A549 (cell line): Measurements from ENCODE around the gene GPR15LG. TPM values are rescaled to one million over a fixed set of nuclear protein-coding genes. Genes with fewer than 3 reads are reported as not detected.

Experiments
- ATAC-seq, 2 experiments: fragments of 200-7000 bp in 1 of 2; fragments of >200 bp in 1 of 2; cut with Nextera tagmentation in 1 of 2; cut with Tn5 transposase in 1 of 2; 3 replicates each; pipeline versions ENCODE4 v1.8.0 to v1.9.1; 2018 to 2020; ENCODE audit warnings: mild to moderate bottlenecking in 1 of 2, moderate library complexity in 1 of 2
- CTCF ChIA-PET: fragments of 300-600 bp; sonication (Branson Sonifier 250); formaldehyde crosslinking; extraction: SDS; loops from one replicate; lab custom pipeline; 2021; ENCODE audit warnings: antibody characterized with exemption, inconsistent platforms; lab: Yijun Ruan, JAX
- POLR2A ChIA-PET: fragments of 350-600 bp; formaldehyde crosslinking; extraction: SDS; loops from one replicate; lab custom pipeline; 2021; ENCODE audit warnings: antibody characterized with exemption, inconsistent platforms; lab: Yijun Ruan, JAX
- DNase-seq, 2 experiments: peaks; one replicate each; pipeline versions ENCODE4 v3.0.0 to v3.0.0-alpha.2; 2011 to 2016; ENCODE audit warnings: low read depth in 1 of 2, low spot score in 1 of 2
- FAIRE-seq: peaks from 2 replicates; lab custom pipeline; 2011; peaks lifted over from hg19 to GRCh38; lab: Jason Lieb, UNC
- H3K27ac ChIP-seq, 2 experiments: fragments of >200 bp; sonication (Bioruptor Twin); formaldehyde crosslinking; 3 replicates each; pipeline ENCODE4 v1.5.1; 2016 to 2017
- H3K4me1 ChIP-seq: fragments of >200 bp; sonication (Bioruptor Twin); formaldehyde crosslinking; 3 replicates; pipeline ENCODE4 v1.6.1; 2016
- H3K4me2 ChIP-seq: fragments of >200 bp; sonication (Bioruptor Twin); formaldehyde crosslinking; 3 replicates; pipeline ENCODE4 v1.6.1; 2016
- H3K4me3 ChIP-seq: fragments of >200 bp; sonication (Bioruptor Twin); formaldehyde crosslinking; 3 replicates; pipeline ENCODE4 v1.5.1; 2016
- H3K9me3 ChIP-seq: fragments of >200 bp; sonication (Bioruptor Twin); formaldehyde crosslinking; 3 replicates; pipeline ENCODE4 v1.6.1; 2016
- BHLHE40 ChIP-seq: IDR thresholded peaks from 2 replicates; pipeline ENCODE4 v1.6.1; 2012; ENCODE audit warnings: low read depth, low read length, inconsistent platforms
- CEBPB ChIP-seq, 2 experiments: fragments of >200 bp in 1 of 2; sonication (Bioruptor Twin) in 1 of 2; formaldehyde crosslinking in 1 of 2; IDR thresholded peaks; 2 replicates each; pipeline ENCODE4 v1.6.1; 2012 to 2016
- CHD2 ChIP-seq: fragments of 150-350 bp; IDR thresholded peaks from 2 replicates; pipeline ENCODE4 v1.6.1; 2014; ENCODE audit warnings: low read length; ENCODE audit not compliant: partially characterized antibody
- FOSB ChIP-seq: fragments of 250-450 bp; sonication (Bioruptor Pico); IDR thresholded peaks from 2 replicates; pipeline ENCODE4 v1.5.0; 2020; ENCODE audit warnings: mild to moderate bottlenecking, moderate library complexity
- FOXS1 ChIP-seq: fragments of 250-450 bp; sonication (Bioruptor Pico); IDR thresholded peaks from 2 replicates; pipeline ENCODE4 v1.5.0; 2020; ENCODE audit warnings: mild to moderate bottlenecking, moderate library complexity
- JUNB ChIP-seq: fragments of >200 bp; sonication (Bioruptor Twin); formaldehyde crosslinking; IDR thresholded peaks from 2 replicates; pipeline ENCODE4 v1.6.1; 2016
- KDM5A ChIP-seq: fragments of 200-600 bp; sonication (generic); IDR thresholded peaks from 2 replicates; pipeline ENCODE4 v1.6.1; 2016; ENCODE audit warnings: antibody characterized with exemption, mild to moderate bottlenecking
- MYC ChIP-seq: IDR thresholded peaks from 2 replicates; pipeline ENCODE4 v1.6.1; 2012; ENCODE audit warnings: mild to moderate bottlenecking, inconsistent platforms, low read length, improper control_type of control experiment, borderline replicate concordance
- PHF8 ChIP-seq: fragments of 200-600 bp; sonication (generic); IDR thresholded peaks from 2 replicates; pipeline ENCODE4 v1.6.1; 2016; ENCODE audit warnings: low read depth, mild to moderate bottlenecking, antibody characterized with exemption, moderate library complexity, borderline replicate concordance
- RARB ChIP-seq: fragments of 250-450 bp; sonication (Bioruptor Pico); IDR thresholded peaks from 2 replicates; pipeline ENCODE4 v1.8.0; 2021; ENCODE audit warnings: mild to moderate bottlenecking, moderate library complexity
- SREBF2 ChIP-seq: fragments of 450-650 bp; IDR thresholded peaks from 2 replicates; pipeline ENCODE4 v1.6.1; 2014; ENCODE audit warnings: mild to moderate bottlenecking, moderate library complexity
- TFCP2L1 ChIP-seq: fragments of 250-450 bp; sonication (Bioruptor Pico); IDR thresholded peaks from 2 replicates; pipeline ENCODE4 v1.5.0; 2021; ENCODE audit warnings: mild to moderate bottlenecking
- ZC3H11A ChIP-seq: fragments of 450-650 bp; IDR thresholded peaks from 2 replicates; pipeline ENCODE4 v1.6.1; 2014; ENCODE audit warnings: antibody characterized with exemption, mild to moderate bottlenecking
- ZFP36 ChIP-seq: fragments of 450-650 bp; IDR thresholded peaks from 2 replicates; pipeline ENCODE4 v1.6.1; 2014; ENCODE audit warnings: borderline replicate concordance; ENCODE audit not compliant: partially characterized antibody
- ZSCAN20 ChIP-seq: fragments of 250-450 bp; sonication (Bioruptor Pico); IDR thresholded peaks from 2 replicates; pipeline ENCODE4 v1.8.0; 2022; ENCODE audit warnings: mild to moderate bottlenecking, moderate library complexity
- WGBS: methylation state at CpG from one replicate; pipeline ENCODE4 v1.1.6; 2017; ENCODE audit errors: missing lambda C conversion rate; 5-methylcytosine and 5-hydroxymethylcytosine counted together
- polyA plus RNA-seq, 4 experiments: library from polyadenylated mRNA; depleted of rRNA in 3 of 4; stranded (reverse); fragments of >200 nt; fragmentation: RNase III in 1 of 4; extraction: RNeasy Plus Mini Kit Qiagen cat#74134 plus additional on column Dnase treatment in 1 of 4; gene quantifications; 2 replicates in 3 of 4; 3 replicates in 1 of 4; pipeline ENCODE4 v1.2.3, GENCODE V29; 2011 to 2017
- TF ChIP-seq, protein P1 (sequence below): fragments of 200-600 bp; sonication (generic); IDR thresholded peaks from 2 replicates; pipeline ENCODE4 v1.6.1; 2016; ENCODE audit warnings: antibody characterized with exemption, mild to moderate bottlenecking, moderate library complexity
- TF ChIP-seq, protein P2 (sequence below): IDR thresholded peaks from 2 replicates; pipeline ENCODE4 v1.6.1; 2012
- TF ChIP-seq, protein P3 (sequence below): fragments of 250-450 bp; sonication (Bioruptor Pico); IDR thresholded peaks from 2 replicates; pipeline ENCODE4 v1.5.0; 2021; ENCODE audit warnings: mild to moderate bottlenecking, moderate library complexity, borderline replicate concordance
- TF ChIP-seq, protein P4 (sequence below): fragments of >200 bp; sonication (Bioruptor Twin); formaldehyde crosslinking; IDR thresholded peaks from 3 replicates; pipeline ENCODE4 v1.5.1; 2016
- TF ChIP-seq, protein P5 (sequence below): fragments of 450-650 bp; IDR thresholded peaks from 2 replicates; pipeline ENCODE4 v1.6.1; 2014; ENCODE audit warnings: antibody characterized with exemption
- TF ChIP-seq, protein P6 (sequence below): fragments of >200 bp; sonication (Bioruptor Twin); formaldehyde crosslinking; IDR thresholded peaks from 3 replicates; pipeline ENCODE4 v1.6.1; 2016

GPR15LG gene
- polyA plus RNA-seq, 2 of the 4 experiments (the other 2 are of a cell fraction) = not detected

DNA sequence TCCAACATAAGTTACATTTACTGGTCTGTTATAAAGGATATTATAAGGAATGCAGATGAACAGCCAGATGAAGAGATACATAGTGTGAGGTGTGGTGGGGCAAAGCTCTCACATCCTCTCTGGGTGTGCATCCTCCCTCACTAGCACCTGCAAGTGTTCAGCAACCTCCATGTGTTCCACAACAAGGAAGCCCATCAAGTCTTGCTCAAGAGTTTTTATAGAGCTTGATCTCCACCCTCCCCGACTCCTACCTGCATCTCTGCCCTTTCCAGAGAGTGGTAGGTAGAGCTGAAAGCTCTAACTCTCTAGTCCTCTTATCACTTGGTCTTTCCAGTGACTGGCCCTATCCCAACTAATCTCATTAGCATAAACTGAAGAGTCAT lies 46.8 kb upstream of the GPR15LG start:
- 5% methylated on average over 1 of the region's 1 CpG for WGBS
- no peak overlapping the region for H3K27ac ChIP-seq
- ATAC-seq (no peak), DNase-seq (no peak)
- CTCF ChIA-PET = interaction anchor here (0.9 to 2.0 kb wide), 4 partner anchors 9 to 410 kb away, joined by 3 to 4 read pairs (median 4); no protein-coding TSS in a partner anchor
- TF ChIP-seq SREBF2 = no peak
- no peak for TF ChIP-seq PHF8
- no peak for TF ChIP-seq ZC3H11A
- no peak for TF ChIP-seq MYC
- no peak for TF ChIP-seq ZSCAN20 (CRISPR knock-in tag)
- TF ChIP-seq, all 56 proteins: peak for 0
- FAIRE-seq = no peak
- Histone ChIP-seq H3K4me3 (no peak overlapping the region), H3K4me1 (no peaks in the 10 kb centered on the region), H3K4me2 (no peak overlapping the region), H3K9me3 (no peaks in the 10 kb centered on the region)
- POLR2A ChIA-PET = no interaction called here

DNA sequence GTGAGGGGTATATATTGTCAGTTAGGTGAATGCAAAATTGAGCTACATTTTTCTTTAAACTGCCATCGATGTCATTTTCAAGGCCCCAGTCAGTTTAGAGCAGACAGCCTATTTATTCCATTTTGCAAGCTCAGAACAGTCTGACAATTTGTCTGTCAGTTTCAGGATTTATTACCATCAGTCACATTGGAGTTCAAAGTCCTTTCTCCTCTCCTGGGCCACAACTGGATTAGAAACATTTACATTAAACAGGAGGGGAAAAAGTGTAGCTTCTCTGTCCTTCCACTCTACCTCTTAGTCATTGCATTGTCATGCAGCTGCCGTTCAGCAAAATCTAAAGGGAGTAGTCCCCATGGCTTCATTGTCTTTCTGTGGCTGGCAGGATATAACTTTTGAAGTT lies 37.8 kb upstream of the GPR15LG start:
- Histone ChIP-seq H3K4me1 (peaks cover 8% of the 10 kb centered on the region; the same call in 2 of the 3 replicates), H3K4me3 (no peak overlapping the region), H3K27ac (no peak overlapping the region), H3K9me3 (no peaks in the 10 kb centered on the region), H3K4me2 (peak overlapping the region; percentile 19; the same call in 1 of the 3 replicates)
- TF ChIP-seq CHD2 = no peak
- TF ChIP-seq, protein P1, sequence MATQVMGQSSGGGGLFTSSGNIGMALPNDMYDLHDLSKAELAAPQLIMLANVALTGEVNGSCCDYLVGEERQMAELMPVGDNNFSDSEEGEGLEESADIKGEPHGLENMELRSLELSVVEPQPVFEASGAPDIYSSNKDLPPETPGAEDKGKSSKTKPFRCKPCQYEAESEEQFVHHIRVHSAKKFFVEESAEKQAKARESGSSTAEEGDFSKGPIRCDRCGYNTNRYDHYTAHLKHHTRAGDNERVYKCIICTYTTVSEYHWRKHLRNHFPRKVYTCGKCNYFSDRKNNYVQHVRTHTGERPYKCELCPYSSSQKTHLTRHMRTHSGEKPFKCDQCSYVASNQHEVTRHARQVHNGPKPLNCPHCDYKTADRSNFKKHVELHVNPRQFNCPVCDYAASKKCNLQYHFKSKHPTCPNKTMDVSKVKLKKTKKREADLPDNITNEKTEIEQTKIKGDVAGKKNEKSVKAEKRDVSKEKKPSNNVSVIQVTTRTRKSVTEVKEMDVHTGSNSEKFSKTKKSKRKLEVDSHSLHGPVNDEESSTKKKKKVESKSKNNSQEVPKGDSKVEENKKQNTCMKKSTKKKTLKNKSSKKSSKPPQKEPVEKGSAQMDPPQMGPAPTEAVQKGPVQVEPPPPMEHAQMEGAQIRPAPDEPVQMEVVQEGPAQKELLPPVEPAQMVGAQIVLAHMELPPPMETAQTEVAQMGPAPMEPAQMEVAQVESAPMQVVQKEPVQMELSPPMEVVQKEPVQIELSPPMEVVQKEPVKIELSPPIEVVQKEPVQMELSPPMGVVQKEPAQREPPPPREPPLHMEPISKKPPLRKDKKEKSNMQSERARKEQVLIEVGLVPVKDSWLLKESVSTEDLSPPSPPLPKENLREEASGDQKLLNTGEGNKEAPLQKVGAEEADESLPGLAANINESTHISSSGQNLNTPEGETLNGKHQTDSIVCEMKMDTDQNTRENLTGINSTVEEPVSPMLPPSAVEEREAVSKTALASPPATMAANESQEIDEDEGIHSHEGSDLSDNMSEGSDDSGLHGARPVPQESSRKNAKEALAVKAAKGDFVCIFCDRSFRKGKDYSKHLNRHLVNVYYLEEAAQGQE = no peak
- TF ChIP-seq SREBF2 = no peak
- TF ChIP-seq MYC = no peak
- TF ChIP-seq, protein P2, sequence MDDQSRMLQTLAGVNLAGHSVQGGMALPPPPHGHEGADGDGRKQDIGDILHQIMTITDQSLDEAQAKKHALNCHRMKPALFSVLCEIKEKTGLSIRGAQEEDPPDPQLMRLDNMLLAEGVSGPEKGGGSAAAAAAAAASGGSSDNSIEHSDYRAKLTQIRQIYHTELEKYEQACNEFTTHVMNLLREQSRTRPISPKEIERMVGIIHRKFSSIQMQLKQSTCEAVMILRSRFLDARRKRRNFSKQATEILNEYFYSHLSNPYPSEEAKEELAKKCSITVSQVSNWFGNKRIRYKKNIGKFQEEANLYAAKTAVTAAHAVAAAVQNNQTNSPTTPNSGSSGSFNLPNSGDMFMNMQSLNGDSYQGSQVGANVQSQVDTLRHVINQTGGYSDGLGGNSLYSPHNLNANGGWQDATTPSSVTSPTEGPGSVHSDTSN = no peak
- TF ChIP-seq FOXS1 (CRISPR knock-in tag) = no peak
- TF ChIP-seq, protein P3, sequence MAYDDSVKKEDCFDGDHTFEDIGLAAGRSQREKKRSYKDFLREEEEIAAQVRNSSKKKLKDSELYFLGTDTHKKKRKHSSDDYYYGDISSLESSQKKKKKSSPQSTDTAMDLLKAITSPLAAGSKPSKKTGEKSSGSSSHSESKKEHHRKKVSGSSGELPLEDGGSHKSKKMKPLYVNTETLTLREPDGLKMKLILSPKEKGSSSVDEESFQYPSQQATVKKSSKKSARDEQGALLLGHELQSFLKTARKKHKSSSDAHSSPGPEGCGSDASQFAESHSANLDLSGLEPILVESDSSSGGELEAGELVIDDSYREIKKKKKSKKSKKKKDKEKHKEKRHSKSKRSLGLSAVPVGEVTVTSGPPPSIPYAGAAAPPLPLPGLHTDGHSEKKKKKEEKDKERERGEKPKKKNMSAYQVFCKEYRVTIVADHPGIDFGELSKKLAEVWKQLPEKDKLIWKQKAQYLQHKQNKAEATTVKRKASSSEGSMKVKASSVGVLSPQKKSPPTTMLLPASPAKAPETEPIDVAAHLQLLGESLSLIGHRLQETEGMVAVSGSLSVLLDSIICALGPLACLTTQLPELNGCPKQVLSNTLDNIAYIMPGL (CRISPR knock-in tag) = no peak
- TF ChIP-seq CEBPB (IDR thresholded peaks at IDR 0.05) = no peak
- TF ChIP-seq JUNB = no peak
- TF ChIP-seq TFCP2L1 (CRISPR knock-in tag) = no peak
- no peak for TF ChIP-seq ZFP36
- TF ChIP-seq BHLHE40 = no peak
- no peak for TF ChIP-seq RARB
- no peak for TF ChIP-seq KDM5A
- no peak for TF ChIP-seq FOSB (CRISPR knock-in tag)
- TF ChIP-seq, protein P4, sequence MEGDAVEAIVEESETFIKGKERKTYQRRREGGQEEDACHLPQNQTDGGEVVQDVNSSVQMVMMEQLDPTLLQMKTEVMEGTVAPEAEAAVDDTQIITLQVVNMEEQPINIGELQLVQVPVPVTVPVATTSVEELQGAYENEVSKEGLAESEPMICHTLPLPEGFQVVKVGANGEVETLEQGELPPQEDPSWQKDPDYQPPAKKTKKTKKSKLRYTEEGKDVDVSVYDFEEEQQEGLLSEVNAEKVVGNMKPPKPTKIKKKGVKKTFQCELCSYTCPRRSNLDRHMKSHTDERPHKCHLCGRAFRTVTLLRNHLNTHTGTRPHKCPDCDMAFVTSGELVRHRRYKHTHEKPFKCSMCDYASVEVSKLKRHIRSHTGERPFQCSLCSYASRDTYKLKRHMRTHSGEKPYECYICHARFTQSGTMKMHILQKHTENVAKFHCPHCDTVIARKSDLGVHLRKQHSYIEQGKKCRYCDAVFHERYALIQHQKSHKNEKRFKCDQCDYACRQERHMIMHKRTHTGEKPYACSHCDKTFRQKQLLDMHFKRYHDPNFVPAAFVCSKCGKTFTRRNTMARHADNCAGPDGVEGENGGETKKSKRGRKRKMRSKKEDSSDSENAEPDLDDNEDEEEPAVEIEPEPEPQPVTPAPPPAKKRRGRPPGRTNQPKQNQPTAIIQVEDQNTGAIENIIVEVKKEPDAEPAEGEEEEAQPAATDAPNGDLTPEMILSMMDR = no peak
- TF ChIP-seq, protein P5, sequence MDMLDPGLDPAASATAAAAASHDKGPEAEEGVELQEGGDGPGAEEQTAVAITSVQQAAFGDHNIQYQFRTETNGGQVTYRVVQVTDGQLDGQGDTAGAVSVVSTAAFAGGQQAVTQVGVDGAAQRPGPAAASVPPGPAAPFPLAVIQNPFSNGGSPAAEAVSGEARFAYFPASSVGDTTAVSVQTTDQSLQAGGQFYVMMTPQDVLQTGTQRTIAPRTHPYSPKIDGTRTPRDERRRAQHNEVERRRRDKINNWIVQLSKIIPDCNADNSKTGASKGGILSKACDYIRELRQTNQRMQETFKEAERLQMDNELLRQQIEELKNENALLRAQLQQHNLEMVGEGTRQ = no peak
- TF ChIP-seq, protein P6, sequence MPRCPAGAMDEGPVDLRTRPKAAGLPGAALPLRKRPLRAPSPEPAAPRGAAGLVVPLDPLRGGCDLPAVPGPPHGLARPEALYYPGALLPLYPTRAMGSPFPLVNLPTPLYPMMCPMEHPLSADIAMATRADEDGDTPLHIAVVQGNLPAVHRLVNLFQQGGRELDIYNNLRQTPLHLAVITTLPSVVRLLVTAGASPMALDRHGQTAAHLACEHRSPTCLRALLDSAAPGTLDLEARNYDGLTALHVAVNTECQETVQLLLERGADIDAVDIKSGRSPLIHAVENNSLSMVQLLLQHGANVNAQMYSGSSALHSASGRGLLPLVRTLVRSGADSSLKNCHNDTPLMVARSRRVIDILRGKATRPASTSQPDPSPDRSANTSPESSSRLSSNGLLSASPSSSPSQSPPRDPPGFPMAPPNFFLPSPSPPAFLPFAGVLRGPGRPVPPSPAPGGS = no peak
- no peak for DNase-seq
- 15% methylated on average over 2 of the region's 2 CpGs for WGBS
- FAIRE-seq = no peak
- no peak for ATAC-seq
- ChIA-PET POLR2A (no interaction called here), CTCF (interaction anchor here (0.5 to 1.1 kb wide), 2 partner anchors 9 to 29 kb away, joined by 3 read pairs; no protein-coding TSS in a partner anchor)
